Measurements from ENCODE around the gene RANBP17. TPM values are rescaled to one million over a fixed set of nuclear protein-coding genes. Genes with fewer than 3 reads are reported as not detected.
"Not testable (repeated sequence)": the region's sequence is repeated elsewhere in the genome, so short reads cannot be mapped to it uniquely, and the experiment has no call there.

Gene RANBP17
- total and polyA plus RNA-seq, 12 donors: 5.5 to 119 (median 22.2) TPM

DNA sequence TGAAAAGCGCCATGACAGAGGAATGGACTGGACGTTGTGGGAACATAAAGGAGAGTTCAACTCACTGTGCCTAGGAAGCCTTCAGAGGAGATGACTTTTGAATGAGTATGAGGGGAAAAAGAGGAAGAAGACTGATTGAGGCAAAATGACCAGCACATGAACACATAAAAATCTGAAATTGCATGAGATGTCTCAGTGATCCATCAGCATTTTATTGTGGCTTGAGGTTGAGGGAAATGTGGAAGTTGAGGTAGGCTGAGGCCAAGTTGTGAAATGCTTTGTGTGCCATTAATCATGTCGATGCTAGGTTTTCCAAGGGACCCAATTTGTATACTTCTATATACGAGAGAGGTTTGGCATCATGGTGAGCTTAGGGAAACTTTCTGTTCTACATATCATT is 306.4 kb downstream of the RANBP17 start:
- Histone ChIP-seq H3K9me3 (replicated peaks in 1 of 3) (no peaks in the 10 kb centered on the region), H3K27me3 (no peaks in the 10 kb centered on the region), H3K4me1 (replicated peaks in 1 of 2) (no peaks in the 10 kb centered on the region), H3K4me3 (no peak overlapping the region), H3K27ac (no peak overlapping the region), H3K36me3 (replicated peaks in 1 of 2) (no peaks in the 10 kb centered on the region)
- 82 to 91% (median 86%) methylated on average over 4 of the region's 4 CpGs for WGBS, 4 donors
- no peak for DNase-seq
- intact Hi-C loops (cut with DNase I): no loop called here
- TF ChIP-seq, protein P1, sequence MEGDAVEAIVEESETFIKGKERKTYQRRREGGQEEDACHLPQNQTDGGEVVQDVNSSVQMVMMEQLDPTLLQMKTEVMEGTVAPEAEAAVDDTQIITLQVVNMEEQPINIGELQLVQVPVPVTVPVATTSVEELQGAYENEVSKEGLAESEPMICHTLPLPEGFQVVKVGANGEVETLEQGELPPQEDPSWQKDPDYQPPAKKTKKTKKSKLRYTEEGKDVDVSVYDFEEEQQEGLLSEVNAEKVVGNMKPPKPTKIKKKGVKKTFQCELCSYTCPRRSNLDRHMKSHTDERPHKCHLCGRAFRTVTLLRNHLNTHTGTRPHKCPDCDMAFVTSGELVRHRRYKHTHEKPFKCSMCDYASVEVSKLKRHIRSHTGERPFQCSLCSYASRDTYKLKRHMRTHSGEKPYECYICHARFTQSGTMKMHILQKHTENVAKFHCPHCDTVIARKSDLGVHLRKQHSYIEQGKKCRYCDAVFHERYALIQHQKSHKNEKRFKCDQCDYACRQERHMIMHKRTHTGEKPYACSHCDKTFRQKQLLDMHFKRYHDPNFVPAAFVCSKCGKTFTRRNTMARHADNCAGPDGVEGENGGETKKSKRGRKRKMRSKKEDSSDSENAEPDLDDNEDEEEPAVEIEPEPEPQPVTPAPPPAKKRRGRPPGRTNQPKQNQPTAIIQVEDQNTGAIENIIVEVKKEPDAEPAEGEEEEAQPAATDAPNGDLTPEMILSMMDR (IDR thresholded peaks at IDR 0.05): no peak
- TF ChIP-seq POLR2A (IDR thresholded peaks at IDR 0.05): no peak

DNA sequence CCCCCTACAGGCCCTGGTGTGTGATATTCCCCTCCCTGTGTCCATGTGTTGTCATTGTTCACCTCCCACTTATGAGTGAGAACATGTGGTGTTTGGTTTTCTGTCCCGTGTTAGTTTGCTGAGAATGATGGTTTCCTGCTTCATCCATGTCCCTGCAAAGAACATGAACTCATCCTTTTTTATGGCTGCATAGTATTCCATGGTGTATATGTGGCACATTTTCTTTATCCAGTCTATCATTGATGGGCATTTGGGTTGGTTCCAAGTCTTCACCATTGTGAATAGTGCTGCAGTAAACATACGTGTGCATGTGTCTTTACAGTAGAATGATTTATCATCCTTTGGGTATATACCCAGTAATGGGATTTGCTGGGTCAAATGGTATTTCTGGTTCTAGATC is 313.1 kb downstream of the RANBP17 start:
- not testable (repeated sequence) for H3K4me1 ChIP-seq (replicated peaks in 1 of 2)

DNA sequence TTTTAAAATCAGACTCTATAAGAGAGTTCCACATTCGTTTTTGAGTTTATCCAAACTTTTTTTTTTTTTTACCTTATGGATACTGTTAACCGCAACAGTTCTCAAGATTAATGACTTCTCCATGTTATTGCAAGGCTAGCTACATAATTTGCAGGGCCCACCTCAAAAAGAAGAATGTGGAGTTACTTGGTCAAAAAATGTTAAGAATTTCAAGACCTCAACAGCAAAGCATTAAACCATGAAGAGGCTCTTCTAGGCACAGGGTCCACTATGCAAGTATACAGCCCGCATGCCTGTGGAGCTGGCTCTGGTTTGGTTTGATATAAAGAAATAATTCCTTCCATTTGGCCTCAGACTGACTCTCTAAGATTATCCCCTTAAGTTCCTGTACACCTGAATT is 313.9 kb downstream of the RANBP17 start:
- intact Hi-C loops (cut with DNase I): no loop called here
- no peaks in the 10 kb centered on the region for H3K4me1 ChIP-seq (replicated peaks in 1 of 2)
- no peak overlapping the region for H3K27ac ChIP-seq
- no peak overlapping the region for H3K4me3 ChIP-seq
- H3K36me3 ChIP-seq (replicated peaks in 1 of 2): no peaks in the 10 kb centered on the region
- 88 to 92% (median 90%) methylated on average over 3 of the region's 3 CpGs for WGBS, 4 donors
- TF ChIP-seq, protein P1 (IDR thresholded peaks at IDR 0.05): no peak
- TF ChIP-seq POLR2A (IDR thresholded peaks at IDR 0.05): no peak
- no peaks in the 10 kb centered on the region for H3K27me3 ChIP-seq
- no peaks in the 10 kb centered on the region for H3K9me3 ChIP-seq (replicated peaks in 1 of 3)
- no peak for DNase-seq

More for the DNA sequence above, 313.1 kb downstream of the RANBP17 start:
- WGBS, 4 donors: 92 to 100% (median 98%) methylated on average over 2 of the region's 2 CpGs
- H3K27me3 ChIP-seq; intact Hi-C loops (cut with DNase I); H3K4me3 ChIP-seq; H3K27ac ChIP-seq; DNase-seq; H3K9me3 ChIP-seq (replicated peaks in 1 of 3); H3K36me3 ChIP-seq (replicated peaks in 1 of 2): not testable (repeated sequence)

DNA sequence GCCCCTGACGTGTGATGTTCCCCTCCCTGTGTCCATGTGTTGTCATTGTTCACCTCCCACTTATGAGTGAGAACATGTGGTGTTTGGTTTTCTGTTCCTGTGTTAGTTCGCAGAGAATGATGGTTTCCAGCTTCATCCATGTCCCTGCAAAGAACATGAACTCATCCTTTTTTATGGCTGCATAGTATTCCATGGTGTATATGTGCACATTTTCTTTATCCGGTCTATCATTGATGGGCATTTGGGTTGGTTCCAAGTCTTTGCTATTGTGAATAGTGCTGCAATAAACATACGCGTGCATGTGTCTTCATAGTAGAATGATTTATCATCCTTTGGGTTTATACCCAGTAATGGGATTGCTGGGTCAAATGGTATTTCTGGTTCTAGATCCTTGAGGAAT is 316.4 kb downstream of the RANBP17 start:
- H3K36me3 ChIP-seq (replicated peaks in 1 of 2); H3K27ac ChIP-seq; H3K9me3 ChIP-seq (replicated peaks in 1 of 3); H3K27me3 ChIP-seq; DNase-seq; H3K4me3 ChIP-seq; H3K4me1 ChIP-seq (replicated peaks in 1 of 2); intact Hi-C loops (cut with DNase I): not testable (repeated sequence)
- WGBS, 4 donors: 91 to 100% (median 94%) methylated on average over 5 of the region's 5 CpGs

DNA sequence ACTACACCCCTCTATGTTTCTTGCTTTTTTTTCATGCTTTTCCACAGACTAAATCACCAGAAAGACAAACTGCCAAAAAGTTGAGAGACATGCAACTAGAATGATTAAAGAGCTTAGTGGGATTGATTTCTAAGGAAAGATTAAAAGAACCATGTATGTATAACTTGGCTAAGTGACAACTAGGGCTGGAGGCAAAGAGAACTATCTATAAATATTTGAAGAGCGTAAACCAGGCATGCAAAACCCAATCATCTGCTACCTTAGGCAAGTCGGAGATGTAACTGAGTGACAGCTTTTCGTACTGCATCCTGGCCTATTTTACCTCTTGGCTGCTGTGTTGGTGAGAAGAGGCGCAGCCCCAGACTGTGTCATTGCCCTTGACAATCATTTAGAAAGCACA is 326.2 kb downstream of the RANBP17 start:
- DNase-seq: no peak
- intact Hi-C loops (cut with DNase I): no loop called here
- TF ChIP-seq, protein P1 (IDR thresholded peaks at IDR 0.05): no peak
- no peak for TF ChIP-seq POLR2A (IDR thresholded peaks at IDR 0.05)
- Histone ChIP-seq H3K4me3 (no peak overlapping the region), H3K4me1 (replicated peaks in 1 of 2) (no peaks in the 10 kb centered on the region), H3K27ac (no peak overlapping the region), H3K9me3 (replicated peaks in 1 of 3) (no peaks in the 10 kb centered on the region), H3K27me3 (no peaks in the 10 kb centered on the region), H3K36me3 (replicated peaks in 1 of 2) (no peaks in the 10 kb centered on the region)
- 84 to 92% (median 91%) methylated on average over 4 of the region's 4 CpGs for WGBS, 4 donors
